WI38 (cell line): Measurements from ENCODE around the gene EPHB1.

Experiments used
- H3K4me3 ChIP-seq: 2 replicates; pipeline ENCODE4 v1.5.1; 2011; ENCODE audit warnings: low read depth, mild to moderate bottlenecking, control low read depth, low read length
- TF ChIP-seq, protein P1 (sequence below): IDR thresholded peaks from 2 replicates; pipeline ENCODE4 v1.5.1; 2012; ENCODE audit warnings: low read depth, mild to moderate bottlenecking, control low read depth, low read length

EPHB1 gene

DNA sequence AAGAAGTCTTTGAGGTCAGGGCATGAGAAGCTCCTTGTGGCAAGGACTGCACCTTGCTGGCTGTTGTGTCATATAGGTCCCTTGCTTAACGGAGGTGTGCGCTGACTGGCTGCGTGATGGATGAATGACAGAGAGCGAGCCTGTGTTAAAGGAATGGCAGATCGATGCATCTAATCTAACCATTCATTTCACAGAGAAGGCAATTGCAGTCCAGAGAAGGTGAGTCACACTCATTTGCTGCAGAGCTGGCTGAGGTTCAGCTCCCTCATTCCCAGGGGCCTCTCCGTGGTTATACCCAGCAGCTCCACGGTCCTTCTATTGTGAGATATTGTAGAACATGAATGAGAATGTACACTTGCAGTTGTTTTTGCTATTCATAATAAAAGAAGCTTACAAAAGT lies 289.3 kb downstream of the EPHB1 start:
- H3K4me3 ChIP-seq = no peak overlapping the region
- TF ChIP-seq, protein P1, sequence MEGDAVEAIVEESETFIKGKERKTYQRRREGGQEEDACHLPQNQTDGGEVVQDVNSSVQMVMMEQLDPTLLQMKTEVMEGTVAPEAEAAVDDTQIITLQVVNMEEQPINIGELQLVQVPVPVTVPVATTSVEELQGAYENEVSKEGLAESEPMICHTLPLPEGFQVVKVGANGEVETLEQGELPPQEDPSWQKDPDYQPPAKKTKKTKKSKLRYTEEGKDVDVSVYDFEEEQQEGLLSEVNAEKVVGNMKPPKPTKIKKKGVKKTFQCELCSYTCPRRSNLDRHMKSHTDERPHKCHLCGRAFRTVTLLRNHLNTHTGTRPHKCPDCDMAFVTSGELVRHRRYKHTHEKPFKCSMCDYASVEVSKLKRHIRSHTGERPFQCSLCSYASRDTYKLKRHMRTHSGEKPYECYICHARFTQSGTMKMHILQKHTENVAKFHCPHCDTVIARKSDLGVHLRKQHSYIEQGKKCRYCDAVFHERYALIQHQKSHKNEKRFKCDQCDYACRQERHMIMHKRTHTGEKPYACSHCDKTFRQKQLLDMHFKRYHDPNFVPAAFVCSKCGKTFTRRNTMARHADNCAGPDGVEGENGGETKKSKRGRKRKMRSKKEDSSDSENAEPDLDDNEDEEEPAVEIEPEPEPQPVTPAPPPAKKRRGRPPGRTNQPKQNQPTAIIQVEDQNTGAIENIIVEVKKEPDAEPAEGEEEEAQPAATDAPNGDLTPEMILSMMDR = no peak

DNA sequence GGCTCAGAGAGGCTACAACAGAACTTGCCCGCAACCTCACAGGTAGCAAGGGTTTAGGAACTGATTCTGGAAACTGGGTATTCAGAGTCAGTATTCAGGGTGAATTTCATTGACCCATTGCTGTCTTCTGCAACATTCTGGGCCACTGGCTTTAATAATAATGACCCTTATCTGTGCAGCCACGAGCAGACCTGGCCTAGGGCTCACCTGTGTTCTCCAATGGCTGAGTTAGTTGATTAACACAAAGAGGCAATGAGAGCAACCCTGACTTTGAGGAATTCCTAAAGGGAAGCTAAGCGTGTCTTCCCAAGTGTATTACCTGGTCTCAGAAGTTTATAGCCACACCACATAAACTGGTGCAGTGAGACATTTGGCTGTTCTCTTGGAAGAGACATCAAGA lies 289.9 kb downstream of the EPHB1 start:
- H3K4me3 ChIP-seq = no peak overlapping the region
- TF ChIP-seq, protein P1 = no peak

DNA sequence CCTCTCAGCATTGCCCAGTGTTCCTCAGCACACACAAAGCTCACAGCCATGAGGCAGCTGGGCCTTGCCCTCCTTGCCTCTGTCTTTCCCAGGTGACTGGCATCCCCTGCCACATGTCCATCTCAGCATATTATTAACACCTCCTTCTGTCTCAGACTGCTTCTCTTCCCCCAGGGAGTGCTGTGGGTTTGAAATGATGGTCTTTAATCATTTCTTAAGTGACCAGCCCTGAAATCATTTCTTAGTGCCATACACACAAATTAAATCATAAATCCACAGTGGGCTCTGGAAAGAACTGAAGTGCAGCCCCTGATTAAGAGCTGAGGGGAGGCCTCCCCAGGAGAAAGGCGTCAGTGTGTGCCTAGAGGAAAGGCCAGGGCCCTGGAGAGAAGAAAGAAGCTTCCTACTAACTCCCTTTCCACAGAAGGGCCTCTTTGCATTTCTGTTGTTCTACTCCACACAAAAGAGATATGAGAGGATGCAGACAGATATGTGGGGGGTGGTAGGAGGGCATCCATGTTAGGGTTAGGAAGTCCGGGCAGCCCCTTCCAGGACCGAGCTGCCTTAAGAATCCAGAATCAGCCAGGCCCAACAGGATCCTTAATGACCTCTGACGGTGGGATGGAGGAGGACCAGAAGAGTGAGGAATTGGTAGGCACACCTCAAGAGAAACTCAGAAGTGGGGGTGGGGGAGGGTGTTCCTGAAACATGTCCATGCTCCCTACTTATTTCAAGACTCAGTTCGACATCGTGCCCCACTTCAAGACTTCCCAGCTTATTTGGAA lies 290.8 kb downstream of the EPHB1 start:
- TF ChIP-seq, protein P1 = no peak

DNA sequence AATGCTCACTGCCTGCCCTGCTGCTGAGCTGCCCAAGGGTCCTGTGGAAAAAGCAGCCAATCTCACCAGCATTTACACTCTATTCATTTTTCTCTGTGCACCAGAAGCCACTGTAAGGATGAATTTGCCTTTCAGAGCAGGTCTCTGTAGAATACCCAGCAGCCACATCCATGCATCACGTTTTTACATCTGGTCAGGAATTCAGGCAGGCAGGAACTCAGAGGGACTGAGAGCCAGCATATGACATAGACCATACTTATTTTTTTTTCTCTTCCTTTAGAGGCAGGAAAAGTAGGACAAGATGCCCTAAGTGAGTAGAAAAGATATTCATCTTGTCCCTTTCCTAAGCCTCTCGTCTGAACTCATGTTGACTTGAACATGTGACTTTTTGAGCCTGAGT lies 292.7 kb downstream of the EPHB1 start:
- TF ChIP-seq, protein P1 = no peak
- no peak overlapping the region for H3K4me3 ChIP-seq

More for the DNA sequence above, 290.8 kb downstream of the EPHB1 start:
- H3K4me3 ChIP-seq = no peak overlapping the region

DNA sequence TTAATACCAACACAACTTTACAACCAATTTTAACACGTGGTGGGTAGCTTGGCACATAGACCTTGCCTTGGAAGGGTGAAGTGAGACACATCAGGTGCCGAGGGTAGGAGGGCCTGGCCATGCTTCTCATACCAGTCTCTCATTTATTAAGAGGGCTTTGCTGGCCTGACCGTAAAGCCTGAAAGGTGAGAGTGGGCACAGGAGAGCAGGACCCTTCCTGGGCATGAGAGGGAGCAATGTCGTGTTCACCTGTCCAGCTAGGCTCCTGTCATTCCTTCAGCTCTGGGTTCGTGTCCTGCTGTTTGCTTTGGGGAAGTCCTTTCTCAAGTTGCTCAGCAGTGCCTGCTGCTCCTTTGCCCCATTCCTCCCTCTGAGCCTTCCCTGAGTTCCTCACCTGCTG lies 294.4 kb downstream of the EPHB1 start:
- TF ChIP-seq, protein P1 = no peak
- H3K4me3 ChIP-seq = no peak overlapping the region

DNA sequence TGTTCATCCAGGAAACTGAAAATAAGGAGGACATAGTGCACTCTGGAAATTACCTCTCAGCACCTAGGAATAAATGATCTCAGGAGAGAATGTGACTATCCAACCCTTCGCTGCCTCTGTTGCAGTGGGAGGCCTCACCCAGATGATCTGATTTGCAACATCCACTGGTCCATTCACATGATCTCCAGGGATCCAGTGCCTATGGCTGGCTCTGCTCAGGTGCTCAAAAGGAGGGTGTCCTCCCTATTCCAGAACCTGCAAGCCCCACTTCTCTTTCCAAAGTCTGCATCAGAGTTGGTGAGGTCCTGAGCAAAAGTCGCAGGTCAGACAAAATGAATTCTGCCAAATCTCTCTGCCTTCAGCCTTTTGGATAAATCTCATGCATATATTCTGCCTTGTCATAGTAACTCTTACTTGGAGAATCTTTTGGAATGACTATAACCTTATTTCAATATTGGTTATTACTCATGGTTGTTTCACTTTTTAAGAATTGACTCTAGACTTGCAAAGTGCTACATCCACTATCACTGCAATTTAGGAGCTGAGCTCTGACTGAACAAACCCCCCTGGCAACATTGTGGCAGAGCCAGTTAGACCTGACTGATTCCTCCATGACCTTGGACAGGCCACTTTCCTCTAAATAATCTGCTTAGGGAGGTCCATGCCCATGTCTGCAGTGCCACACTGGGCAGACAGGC lies 295.1 kb downstream of the EPHB1 start:
- no peak overlapping the region for H3K4me3 ChIP-seq
- TF ChIP-seq, protein P1 = no peak

DNA sequence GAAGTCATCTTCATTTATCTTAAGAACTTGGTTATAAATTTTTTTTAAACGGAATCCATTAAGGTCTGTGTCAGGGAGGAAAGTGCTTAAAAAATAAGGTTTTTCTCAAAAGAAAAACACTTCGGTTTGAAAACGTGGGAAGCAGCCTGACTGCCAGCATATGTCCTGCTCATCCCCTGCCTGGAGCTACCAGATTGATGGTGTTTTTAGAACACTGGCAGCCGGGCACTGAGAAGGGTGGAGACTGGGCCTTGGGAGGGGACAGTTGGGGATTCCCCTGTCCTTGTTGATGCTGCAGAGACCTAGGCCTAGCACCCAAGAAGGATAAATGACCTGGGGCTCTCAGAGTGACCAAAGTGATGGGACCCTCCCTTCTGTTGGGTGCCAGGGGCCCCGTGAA lies 296.9 kb downstream of the EPHB1 start:
- H3K4me3 ChIP-seq = no peak overlapping the region
- TF ChIP-seq, protein P1 = no peak
